ENCODE data around the gene ADAMTS16.

DNA sequence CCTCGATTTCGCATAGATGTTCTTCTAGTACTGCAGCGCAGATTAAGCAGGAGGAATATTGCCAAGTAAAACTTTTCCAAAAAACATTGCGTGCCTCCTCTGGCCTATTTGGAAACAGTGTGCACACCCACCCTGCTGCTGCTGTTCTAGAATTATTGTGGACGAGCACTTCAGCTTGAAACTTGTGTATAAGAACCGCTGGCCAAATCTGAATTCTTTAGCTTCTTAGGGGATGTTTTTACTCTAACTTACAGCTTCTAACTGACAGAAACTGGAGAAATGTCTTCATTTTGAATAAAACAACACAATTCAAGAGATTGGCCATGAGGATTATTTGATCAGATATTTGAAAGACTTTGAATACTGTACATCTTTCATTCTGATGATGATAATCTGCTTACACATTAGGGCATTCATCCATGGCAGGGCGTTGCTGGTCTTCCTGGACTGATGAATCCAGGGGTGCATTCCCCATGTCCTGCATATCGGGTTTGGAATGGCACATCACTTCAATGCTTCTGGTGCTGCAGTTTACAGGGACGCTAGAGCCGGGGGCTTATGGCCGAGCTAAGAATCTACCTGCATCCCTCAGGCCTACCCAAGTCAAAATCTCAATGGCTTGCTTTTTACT is 6.5 kb downstream of the ADAMTS16 start:
- TF ChIP-seq, protein P1, sequence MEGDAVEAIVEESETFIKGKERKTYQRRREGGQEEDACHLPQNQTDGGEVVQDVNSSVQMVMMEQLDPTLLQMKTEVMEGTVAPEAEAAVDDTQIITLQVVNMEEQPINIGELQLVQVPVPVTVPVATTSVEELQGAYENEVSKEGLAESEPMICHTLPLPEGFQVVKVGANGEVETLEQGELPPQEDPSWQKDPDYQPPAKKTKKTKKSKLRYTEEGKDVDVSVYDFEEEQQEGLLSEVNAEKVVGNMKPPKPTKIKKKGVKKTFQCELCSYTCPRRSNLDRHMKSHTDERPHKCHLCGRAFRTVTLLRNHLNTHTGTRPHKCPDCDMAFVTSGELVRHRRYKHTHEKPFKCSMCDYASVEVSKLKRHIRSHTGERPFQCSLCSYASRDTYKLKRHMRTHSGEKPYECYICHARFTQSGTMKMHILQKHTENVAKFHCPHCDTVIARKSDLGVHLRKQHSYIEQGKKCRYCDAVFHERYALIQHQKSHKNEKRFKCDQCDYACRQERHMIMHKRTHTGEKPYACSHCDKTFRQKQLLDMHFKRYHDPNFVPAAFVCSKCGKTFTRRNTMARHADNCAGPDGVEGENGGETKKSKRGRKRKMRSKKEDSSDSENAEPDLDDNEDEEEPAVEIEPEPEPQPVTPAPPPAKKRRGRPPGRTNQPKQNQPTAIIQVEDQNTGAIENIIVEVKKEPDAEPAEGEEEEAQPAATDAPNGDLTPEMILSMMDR (IDR thresholded peaks at IDR 0.05), result no peak
- no peak for TF ChIP-seq EP300 (IDR thresholded peaks at IDR 0.05)
